HepG2 (cell line): ENCODE data around the gene CERS4. TPM values are rescaled to one million over a fixed set of nuclear protein-coding genes. Genes with fewer than 3 reads are reported as not detected.
A peak's percentile ranks its signal among the peaks of the same experiment; 100 is the strongest.

Experiments used
- JARID2 ChIP-seq: sonication (generic); formaldehyde crosslinking; IDR thresholded peaks from 2 replicates; pipeline ENCODE4 v1.8.1; 2023; ENCODE audit warnings: missing genetic modification reagents, inconsistent platforms; ENCODE audit not compliant: insufficient replicate concordance
- KLF12 ChIP-seq: sonication (generic); formaldehyde crosslinking; IDR thresholded peaks from 2 replicates; pipeline ENCODE4 v1.4.0; 2020; ENCODE audit warnings: missing genetic modification reagents, borderline replicate concordance
- MEF2D ChIP-seq: sonication (generic); formaldehyde crosslinking; IDR thresholded peaks from 2 replicates; pipeline ENCODE4 v1.5.1; 2020; ENCODE audit warnings: mild to moderate bottlenecking, missing genetic modification reagents
- NCOA5 ChIP-seq: sonication (generic); formaldehyde crosslinking; IDR thresholded peaks from 2 replicates; pipeline ENCODE4 v1.4.0; 2020; ENCODE audit warnings: missing genetic modification reagents
- NR2C2 ChIP-seq: sonication (generic); formaldehyde crosslinking; IDR thresholded peaks from 2 replicates; pipeline ENCODE4 v1.4.0; 2020; ENCODE audit warnings: missing genetic modification reagents, mild to moderate bottlenecking, moderate library complexity, borderline replicate concordance
- RAD51 ChIP-seq: fragments of 450-650 bp; IDR thresholded peaks from 2 replicates; pipeline ENCODE4 v1.6.1; 2016; ENCODE audit warnings: borderline replicate concordance
- RNF2 ChIP-seq: fragments of 450-650 bp; conservative IDR thresholded peaks from 2 replicates; pipeline ENCODE4 v1.6.1; 2016; ENCODE audit warnings: low read depth
- SIX1 ChIP-seq: sonication (generic); formaldehyde crosslinking; IDR thresholded peaks from 2 replicates; pipeline ENCODE4 v1.4.0; 2020; ENCODE audit warnings: missing genetic modification reagents, borderline replicate concordance
- SP5 ChIP-seq: IDR thresholded peaks from 2 replicates; pipeline ENCODE4 v1.6.1; 2016; ENCODE audit warnings: low read depth, borderline replicate concordance
- SRY ChIP-seq: sonication (generic); formaldehyde crosslinking; IDR thresholded peaks from 2 replicates; pipeline ENCODE4 v1.8.0; 2022; ENCODE audit warnings: mild to moderate bottlenecking, missing genetic modification reagents
- ZNF121 ChIP-seq: sonication (generic); formaldehyde crosslinking; IDR thresholded peaks from 2 replicates; pipeline ENCODE4 v1.5.0; 2020; ENCODE audit warnings: mild to moderate bottlenecking, missing genetic modification reagents
- ZNF136 ChIP-seq: sonication (generic); formaldehyde crosslinking; IDR thresholded peaks from 2 replicates; pipeline ENCODE4 v1.8.1; 2022; ENCODE audit warnings: low read depth, mild to moderate bottlenecking, moderate library complexity, missing genetic modification reagents
- ZNF138 ChIP-seq: sonication (generic); formaldehyde crosslinking; IDR thresholded peaks from 2 replicates; pipeline ENCODE4 v1.5.0; 2020; ENCODE audit warnings: mild to moderate bottlenecking, low read depth, missing genetic modification reagents
- ZNF160 ChIP-seq: sonication (generic); formaldehyde crosslinking; IDR thresholded peaks from 2 replicates; pipeline ENCODE4 v1.8.0; 2022; ENCODE audit warnings: mild to moderate bottlenecking, inconsistent platforms, missing genetic modification reagents
- ZNF441 ChIP-seq: sonication (generic); formaldehyde crosslinking; IDR thresholded peaks from 2 replicates; pipeline ENCODE4 v1.7.0; 2021; ENCODE audit warnings: missing genetic modification reagents, borderline replicate concordance
- ZNF484 ChIP-seq: sonication (generic); formaldehyde crosslinking; IDR thresholded peaks from 2 replicates; pipeline ENCODE4 v1.5.1; 2020; ENCODE audit warnings: mild to moderate bottlenecking, low read depth, missing genetic modification reagents, borderline replicate concordance
- ZNF567 ChIP-seq: sonication (generic); formaldehyde crosslinking; IDR thresholded peaks from 2 replicates; pipeline ENCODE4 v1.8.1; 2023; ENCODE audit warnings: mild to moderate bottlenecking, missing genetic modification reagents, borderline replicate concordance
- polyA plus RNA-seq, 8 experiments: library from polyadenylated mRNA; depleted of rRNA in 3 of 8; stranded (reverse) in 7 of 8; unstranded in 1 of 8; fragments of >200 nt; fragmentation: Illumina TruSeq in 4 of 8; extraction: Trizol in 4 of 8; gene quantifications; 2 replicates each; pipeline versions ENCODE4 v1.2.1 to v1.2.3, GENCODE V29; 2011 to 2016; ENCODE audit warnings: low read depth in 4 of 8, missing spikeins in 1 of 8, mixed read lengths in 1 of 8; ENCODE audit not compliant: insufficient read depth in 1 of 8
- total RNA-seq, 5 experiments: library from RNA; depleted of rRNA; stranded (reverse); fragments of >200 nt; fragmentation: Illumina TruSeq; extraction: Trizol; gene quantifications; 2 replicates each; pipeline ENCODE4 v1.2.3, GENCODE V29; 2016; ENCODE audit warnings: low read depth in 1 of 5
- TF ChIP-seq, protein P1 (sequence below), 2 experiments: sonication (generic) in 1 of 2; formaldehyde crosslinking in 1 of 2; IDR thresholded peaks; 2 replicates each; pipeline versions ENCODE4 v1.4.0 to v1.6.1; 2016 to 2020; ENCODE audit warnings: borderline replicate concordance in 1 of 2, low read depth in 1 of 2, mild to moderate bottlenecking in 1 of 2, missing genetic modification reagents in 1 of 2
- TF ChIP-seq, protein P2 (sequence below): sonication (generic); formaldehyde crosslinking; IDR thresholded peaks from 2 replicates; pipeline ENCODE4 v1.4.0; 2020; ENCODE audit warnings: missing genetic modification reagents, borderline replicate concordance
- TF ChIP-seq, protein P3 (sequence below): sonication (generic); formaldehyde crosslinking; IDR thresholded peaks from 2 replicates; pipeline ENCODE4 v1.5.0; 2020; ENCODE audit warnings: missing genetic modification reagents

CERS4 gene
- total and polyA plus RNA-seq, 2 of the 13 experiments (the other 11 are each of a cell fraction or from before 2014, with no cell fraction given) = 74.7 to 83.5 TPM

DNA sequence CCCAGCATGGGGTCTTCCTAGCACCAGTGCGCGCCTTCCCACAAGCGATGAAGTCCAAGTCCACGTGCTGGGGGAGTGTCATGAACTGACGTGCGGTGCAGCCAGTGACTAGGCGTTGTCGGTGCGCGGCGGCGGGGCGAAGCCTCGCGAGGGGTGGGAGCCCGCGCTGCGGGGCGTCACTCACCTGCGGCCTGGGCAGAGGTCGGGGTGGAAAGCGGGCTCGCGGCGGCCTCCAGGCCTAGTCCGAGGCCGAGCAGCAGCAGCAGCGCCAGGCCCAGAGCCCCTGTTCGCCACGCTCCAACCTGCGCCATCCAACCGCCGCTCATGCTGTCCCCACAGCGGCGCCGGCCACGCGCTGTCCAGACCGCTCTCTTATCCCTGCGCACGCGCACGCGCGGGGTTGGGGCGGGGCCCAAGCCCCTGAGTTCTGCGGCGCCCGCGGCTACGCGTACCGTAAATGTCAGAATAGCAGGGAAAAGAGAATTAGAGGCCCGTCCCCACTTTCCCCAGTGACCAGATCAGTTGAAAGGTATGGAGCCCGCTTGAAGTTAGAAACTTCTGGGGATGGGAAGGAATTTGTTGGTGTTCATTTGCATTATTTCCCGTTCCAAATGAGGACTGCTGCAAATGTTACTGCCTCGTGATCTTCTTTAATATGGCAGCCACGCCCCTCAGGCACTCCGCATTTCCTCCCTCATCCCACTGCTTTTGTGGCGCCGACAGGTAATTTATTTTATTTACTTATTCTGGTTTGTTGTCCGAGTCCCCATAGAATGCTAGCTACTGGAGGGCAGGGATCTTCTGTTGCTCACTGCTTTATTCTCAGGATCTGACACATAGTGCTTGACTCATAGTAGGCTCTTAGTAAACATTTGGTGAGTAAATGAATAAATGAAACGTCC is 99.0 kb downstream of the CERS4 start, which contains the start of gene CD320 (continued):
- TF ChIP-seq, protein P1, sequence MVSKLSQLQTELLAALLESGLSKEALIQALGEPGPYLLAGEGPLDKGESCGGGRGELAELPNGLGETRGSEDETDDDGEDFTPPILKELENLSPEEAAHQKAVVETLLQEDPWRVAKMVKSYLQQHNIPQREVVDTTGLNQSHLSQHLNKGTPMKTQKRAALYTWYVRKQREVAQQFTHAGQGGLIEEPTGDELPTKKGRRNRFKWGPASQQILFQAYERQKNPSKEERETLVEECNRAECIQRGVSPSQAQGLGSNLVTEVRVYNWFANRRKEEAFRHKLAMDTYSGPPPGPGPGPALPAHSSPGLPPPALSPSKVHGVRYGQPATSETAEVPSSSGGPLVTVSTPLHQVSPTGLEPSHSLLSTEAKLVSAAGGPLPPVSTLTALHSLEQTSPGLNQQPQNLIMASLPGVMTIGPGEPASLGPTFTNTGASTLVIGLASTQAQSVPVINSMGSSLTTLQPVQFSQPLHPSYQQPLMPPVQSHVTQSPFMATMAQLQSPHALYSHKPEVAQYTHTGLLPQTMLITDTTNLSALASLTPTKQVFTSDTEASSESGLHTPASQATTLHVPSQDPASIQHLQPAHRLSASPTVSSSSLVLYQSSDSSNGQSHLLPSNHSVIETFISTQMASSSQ (IDR thresholded peaks at IDR 0.05; ENCODE audit: low read depth) = no peak
- TF ChIP-seq, protein P1 (CRISPR knock-in tag; IDR thresholded peaks at IDR 0.05; ENCODE audit: borderline replicate concordance) = peak; percentile 76; the same call in 1 of the 2 replicates
- peak; percentile 87; the same call in 1 of the 2 replicates for TF ChIP-seq ZNF441 (CRISPR knock-in tag)
- TF ChIP-seq, protein P2, sequence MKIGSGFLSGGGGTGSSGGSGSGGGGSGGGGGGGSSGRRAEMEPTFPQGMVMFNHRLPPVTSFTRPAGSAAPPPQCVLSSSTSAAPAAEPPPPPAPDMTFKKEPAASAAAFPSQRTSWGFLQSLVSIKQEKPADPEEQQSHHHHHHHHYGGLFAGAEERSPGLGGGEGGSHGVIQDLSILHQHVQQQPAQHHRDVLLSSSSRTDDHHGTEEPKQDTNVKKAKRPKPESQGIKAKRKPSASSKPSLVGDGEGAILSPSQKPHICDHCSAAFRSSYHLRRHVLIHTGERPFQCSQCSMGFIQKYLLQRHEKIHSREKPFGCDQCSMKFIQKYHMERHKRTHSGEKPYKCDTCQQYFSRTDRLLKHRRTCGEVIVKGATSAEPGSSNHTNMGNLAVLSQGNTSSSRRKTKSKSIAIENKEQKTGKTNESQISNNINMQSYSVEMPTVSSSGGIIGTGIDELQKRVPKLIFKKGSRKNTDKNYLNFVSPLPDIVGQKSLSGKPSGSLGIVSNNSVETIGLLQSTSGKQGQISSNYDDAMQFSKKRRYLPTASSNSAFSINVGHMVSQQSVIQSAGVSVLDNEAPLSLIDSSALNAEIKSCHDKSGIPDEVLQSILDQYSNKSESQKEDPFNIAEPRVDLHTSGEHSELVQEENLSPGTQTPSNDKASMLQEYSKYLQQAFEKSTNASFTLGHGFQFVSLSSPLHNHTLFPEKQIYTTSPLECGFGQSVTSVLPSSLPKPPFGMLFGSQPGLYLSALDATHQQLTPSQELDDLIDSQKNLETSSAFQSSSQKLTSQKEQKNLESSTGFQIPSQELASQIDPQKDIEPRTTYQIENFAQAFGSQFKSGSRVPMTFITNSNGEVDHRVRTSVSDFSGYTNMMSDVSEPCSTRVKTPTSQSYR (CRISPR knock-in tag) = peak; percentile 77; the same call in 1 of the 2 replicates
- TF ChIP-seq ZNF484 (CRISPR knock-in tag) = no peak; the same call in 1 of the 2 replicates
- peak; percentile 99 for TF ChIP-seq RNF2
- no peak for TF ChIP-seq RAD51
- TF ChIP-seq MEF2D (CRISPR knock-in tag) = peak; percentile 73
- no peak for TF ChIP-seq ZNF121
- peak; percentile 88; the same call in 1 of the 2 replicates for TF ChIP-seq KLF12 (CRISPR knock-in tag)
- peak; percentile 43; the same call in 1 of the 2 replicates for TF ChIP-seq SP5
- TF ChIP-seq, protein P3, sequence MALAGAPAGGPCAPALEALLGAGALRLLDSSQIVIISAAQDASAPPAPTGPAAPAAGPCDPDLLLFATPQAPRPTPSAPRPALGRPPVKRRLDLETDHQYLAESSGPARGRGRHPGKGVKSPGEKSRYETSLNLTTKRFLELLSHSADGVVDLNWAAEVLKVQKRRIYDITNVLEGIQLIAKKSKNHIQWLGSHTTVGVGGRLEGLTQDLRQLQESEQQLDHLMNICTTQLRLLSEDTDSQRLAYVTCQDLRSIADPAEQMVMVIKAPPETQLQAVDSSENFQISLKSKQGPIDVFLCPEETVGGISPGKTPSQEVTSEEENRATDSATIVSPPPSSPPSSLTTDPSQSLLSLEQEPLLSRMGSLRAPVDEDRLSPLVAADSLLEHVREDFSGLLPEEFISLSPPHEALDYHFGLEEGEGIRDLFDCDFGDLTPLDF (CRISPR knock-in tag) = peak; percentile 97
- TF ChIP-seq NCOA5 (CRISPR knock-in tag) = peak; percentile 85; the same call in 1 of the 2 replicates
- TF ChIP-seq ZNF138 (CRISPR knock-in tag) = peak; percentile 86; the same call in 1 of the 2 replicates
- peak; percentile 64; the same call in 1 of the 2 replicates for TF ChIP-seq ZNF136 (CRISPR knock-in tag)
- TF ChIP-seq SIX1 (CRISPR knock-in tag) = no peak
- TF ChIP-seq ZNF567 (CRISPR knock-in tag) = no peak; the same call in 1 of the 2 replicates
- peak; percentile 73 for TF ChIP-seq NR2C2
- no peak for TF ChIP-seq JARID2 (CRISPR knock-in tag)
- TF ChIP-seq SRY (CRISPR knock-in tag) = peak; percentile 92; the same call in 1 of the 2 replicates
- peak; percentile 73 for TF ChIP-seq ZNF160 (CRISPR knock-in tag)
